ENCODE data around the gene RRP1B.
A peak's percentile ranks its signal among the peaks of the same experiment; 100 is the strongest.

RRP1B gene

DNA sequence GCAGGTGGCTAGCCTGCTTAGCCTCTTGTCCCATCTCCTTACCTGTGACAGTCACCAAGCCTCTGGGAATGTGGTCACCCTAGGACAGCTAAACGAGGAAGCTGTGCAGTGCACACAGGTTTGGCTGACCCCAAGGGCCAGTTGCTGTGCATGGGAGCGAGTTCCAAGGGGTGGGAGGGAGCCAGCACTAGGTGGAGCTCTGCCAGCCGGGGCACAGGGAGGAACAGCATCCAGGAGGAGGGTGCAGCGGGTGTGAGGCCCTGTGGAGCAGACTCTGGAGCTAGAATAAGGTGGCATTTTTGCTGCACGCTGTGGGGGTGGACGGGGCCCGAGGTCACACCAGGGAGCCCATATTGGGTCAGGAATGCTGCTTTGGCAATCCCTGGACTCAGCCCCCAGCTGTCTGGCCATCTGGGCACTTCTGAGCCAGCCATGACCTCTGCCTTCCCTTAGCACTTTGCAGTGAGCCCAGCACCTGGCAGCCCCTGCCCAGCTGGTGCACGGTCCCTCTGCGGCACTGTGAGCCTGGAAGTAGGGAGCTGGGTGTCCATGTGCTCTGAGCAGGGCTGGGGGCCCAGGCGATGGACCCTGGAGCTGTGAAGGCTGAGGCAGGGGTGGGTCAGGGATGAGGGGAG, 68.3 kb downstream of the RRP1B start:
- H3K27me3 ChIP-seq (ENCODE audit: insufficient read depth, poor library complexity, severe bottlenecking), result no peaks in the 10 kb centered on the region
- no peaks in the 10 kb centered on the region for H3K9me3 ChIP-seq (ENCODE audit: severe bottlenecking)
- H3K4me1 ChIP-seq (ENCODE audit: insufficient read depth, poor library complexity, severe bottlenecking), result peaks cover 55% of the 10 kb centered on the region
- DNase-seq (ENCODE audit: low spot score) (no peak), ATAC-seq (ENCODE audit: low read depth) (peak; percentile 9)
- H3K27ac ChIP-seq (ENCODE audit: poor library complexity, severe bottlenecking), result peak overlapping the region; percentile 96
- H3K36me3 ChIP-seq (ENCODE audit: low read depth), result peaks cover 59% of the 10 kb centered on the region
- peak; percentile 39 for TF ChIP-seq CTCF (IDR thresholded peaks at IDR 0.05; ENCODE audit: poor library complexity, severe bottlenecking)
- H3K4me3 ChIP-seq (ENCODE audit: severe bottlenecking), result no peak overlapping the region

- H3K9me3 ChIP-seq (ENCODE audit: severe bottlenecking), result no peaks in the 10 kb centered on the region
- H3K27me3 ChIP-seq (ENCODE audit: insufficient read depth, poor library complexity, severe bottlenecking), result no peaks in the 10 kb centered on the region
- peaks cover 57% of the 10 kb centered on the region for H3K4me1 ChIP-seq (ENCODE audit: insufficient read depth, poor library complexity, severe bottlenecking)
- ATAC-seq (ENCODE audit: low read depth), result peak; percentile 37
- peak overlapping the region; percentile 96 for H3K27ac ChIP-seq (ENCODE audit: poor library complexity, severe bottlenecking)
- TF ChIP-seq CTCF (IDR thresholded peaks at IDR 0.05; ENCODE audit: poor library complexity, severe bottlenecking), result no peak
- DNase-seq (ENCODE audit: low spot score), result no peak
- H3K36me3 ChIP-seq (ENCODE audit: low read depth), result peaks cover 60% of the 10 kb centered on the region
- peak overlapping the region; percentile 17 for H3K4me3 ChIP-seq (ENCODE audit: severe bottlenecking)
Measured at GRCh38 chr21:43728154-43728466, 68.8 kb downstream of the RRP1B start.

DNA sequence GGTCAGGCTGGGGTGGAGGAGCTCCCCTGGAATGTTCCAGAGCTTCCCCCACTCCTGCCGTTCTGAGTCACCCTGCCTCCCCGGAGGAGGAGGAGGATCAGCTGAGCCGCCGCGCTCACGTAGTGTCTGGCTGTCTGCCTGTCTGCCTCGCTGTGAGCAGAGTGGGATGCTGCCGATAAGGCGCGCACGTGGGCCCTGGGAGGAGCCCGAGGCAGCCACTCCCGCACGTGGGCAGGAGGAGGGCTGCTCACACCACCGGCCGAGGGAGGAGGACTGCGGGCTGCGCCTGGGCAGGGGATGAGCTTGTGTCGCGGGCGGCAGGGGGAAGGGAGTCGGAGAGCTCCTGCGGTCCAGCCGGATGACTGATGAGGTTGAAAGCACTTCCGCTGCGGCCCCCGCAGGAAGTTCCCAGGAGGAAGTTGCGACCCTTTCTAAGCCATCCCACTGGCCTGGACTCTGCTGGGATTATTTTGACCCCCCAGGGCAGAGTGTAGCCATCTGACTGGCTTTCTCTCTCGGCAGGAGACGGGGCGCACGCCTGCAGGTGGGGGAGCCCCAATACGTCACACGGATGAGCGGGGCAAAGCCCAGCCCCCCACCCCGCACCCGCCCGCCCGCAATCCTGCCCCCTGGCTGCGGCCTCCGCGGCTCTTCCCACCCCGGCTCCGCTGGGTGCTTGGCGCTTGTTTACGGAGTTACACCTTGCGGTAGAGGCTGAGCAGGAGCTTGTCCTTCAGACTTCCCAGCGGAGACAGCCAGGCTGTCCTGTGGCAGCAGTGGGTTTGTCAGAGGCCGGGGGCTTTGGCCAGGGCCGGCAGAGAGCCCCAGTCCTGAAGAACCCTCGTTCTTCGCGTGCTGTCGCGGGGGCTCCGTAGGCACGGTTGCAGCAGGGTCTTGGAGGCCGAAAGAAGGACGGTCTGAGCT, 69.4 kb downstream of the RRP1B start:
- Histone ChIP-seq H3K27me3 (ENCODE audit: insufficient read depth, poor library complexity, severe bottlenecking) (no peaks in the 10 kb centered on the region), H3K9me3 (ENCODE audit: severe bottlenecking) (no peaks in the 10 kb centered on the region), H3K4me3 (ENCODE audit: severe bottlenecking) (peak overlapping the region; percentile 17), H3K27ac (ENCODE audit: poor library complexity, severe bottlenecking) (peak overlapping the region; percentile 96), H3K36me3 (ENCODE audit: low read depth) (peaks cover 60% of the 10 kb centered on the region), H3K4me1 (ENCODE audit: insufficient read depth, poor library complexity, severe bottlenecking) (peaks cover 62% of the 10 kb centered on the region)
- ATAC-seq (ENCODE audit: low read depth) (peak; percentile 77), DNase-seq (ENCODE audit: low spot score) (peak; percentile 97)
- TF ChIP-seq CTCF (IDR thresholded peaks at IDR 0.05; ENCODE audit: poor library complexity, severe bottlenecking), result peak; percentile 13

- peaks cover 40% of the 10 kb centered on the region for H3K4me1 ChIP-seq (ENCODE audit: insufficient read depth, poor library complexity, severe bottlenecking)
- peak overlapping the region; percentile 96 for H3K27ac ChIP-seq (ENCODE audit: poor library complexity, severe bottlenecking)
- H3K4me3 ChIP-seq (ENCODE audit: severe bottlenecking), result no peak overlapping the region
Measured at GRCh38 chr21:43731476-43731875, 72.1 kb downstream of the RRP1B start.

More at GRCh38 chr21:43731476-43731875, 72.1 kb downstream of the RRP1B start:
- TF ChIP-seq CTCF (IDR thresholded peaks at IDR 0.05; ENCODE audit: poor library complexity, severe bottlenecking), result no peak
- H3K27me3 ChIP-seq (ENCODE audit: insufficient read depth, poor library complexity, severe bottlenecking), result no peaks in the 10 kb centered on the region
- H3K36me3 ChIP-seq (ENCODE audit: low read depth), result peaks cover 68% of the 10 kb centered on the region
- H3K9me3 ChIP-seq (ENCODE audit: severe bottlenecking), result no peaks in the 10 kb centered on the region
- ATAC-seq (ENCODE audit: low read depth) (no peak), DNase-seq (ENCODE audit: low spot score) (no peak)

All from RWPE2 (cell line).